NCI-H460 (cell line): ENCODE results near the gene POLK. TPM values are rescaled to one million over a fixed set of nuclear protein-coding genes. Genes with fewer than 3 reads are reported as not detected.
"Not testable (repeated sequence)": the region's sequence is repeated elsewhere in the genome, so short reads cannot be mapped to it uniquely, and the experiment has no call there.

Source experiments
- DNase-seq: peaks from one replicate; pipeline ENCODE4 v3.0.0-alpha.2; 2016; ENCODE audit warnings: low read depth; ENCODE audit errors: extremely low read depth
- total RNA-seq: library from RNA; depleted of rRNA; stranded (reverse); fragments of >200 nt; shearing (Covaris generic); gene quantifications from 2 replicates; pipeline ENCODE4 v1.2.3, GENCODE V29; 2014

POLK gene
- total RNA-seq, 1 experiment from 2014 or later: 31.6 TPM

DNA sequence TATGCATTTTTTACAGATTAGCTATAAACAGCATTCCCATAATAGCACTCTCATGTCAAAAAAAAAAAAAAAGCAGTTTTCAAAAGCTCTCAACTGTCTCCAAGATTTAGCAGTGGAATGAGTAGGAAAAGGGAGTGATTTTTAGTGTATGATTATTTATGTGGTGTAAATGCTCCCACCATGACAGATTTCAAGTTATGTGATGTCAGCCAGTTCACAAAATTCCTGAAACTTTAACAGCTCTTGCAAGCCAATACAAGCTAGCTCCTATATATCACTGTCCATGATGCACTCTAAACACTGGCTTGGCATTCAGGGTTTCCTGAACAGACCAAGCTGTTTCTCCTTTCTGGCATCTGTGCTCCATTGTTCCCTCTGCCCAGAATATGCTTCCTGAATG is 91.7 kb downstream of the POLK start:
- no peak for DNase-seq

GRCh38 chr5:75603821-75604220 is 92.1 kb downstream of the POLK start:
- DNase-seq: no peak

DNA sequence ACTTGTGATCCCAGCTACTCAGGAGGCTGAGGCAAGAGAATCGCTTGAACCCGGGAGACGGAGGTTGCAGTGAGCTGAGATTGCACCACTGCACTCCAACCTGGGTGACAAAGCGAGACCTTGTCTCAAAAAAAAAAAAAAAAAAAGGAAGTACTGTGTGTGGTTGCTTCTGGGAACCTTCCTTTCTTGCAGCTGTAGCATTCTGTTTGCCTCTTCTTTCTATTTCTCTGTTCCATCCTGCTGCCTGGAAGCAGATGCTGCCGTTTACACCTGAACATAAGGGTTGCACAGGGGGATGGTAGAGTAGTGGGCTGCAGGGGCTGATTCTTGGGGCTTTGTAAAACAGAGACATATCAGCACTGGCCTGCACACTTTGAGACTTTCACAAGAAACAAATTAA is 95.7 kb downstream of the POLK start:
- not testable (repeated sequence) for DNase-seq

- no peak for DNase-seq
Measured at GRCh38 chr5:75608870-75609269, 97.2 kb downstream of the POLK start.

- DNase-seq: no peak
Measured at GRCh38 chr5:75610201-75610600, 98.5 kb downstream of the POLK start.

- not testable (repeated sequence) for DNase-seq
Measured at GRCh38 chr5:75610859-75611310, 99.2 kb downstream of the POLK start.

DNA sequence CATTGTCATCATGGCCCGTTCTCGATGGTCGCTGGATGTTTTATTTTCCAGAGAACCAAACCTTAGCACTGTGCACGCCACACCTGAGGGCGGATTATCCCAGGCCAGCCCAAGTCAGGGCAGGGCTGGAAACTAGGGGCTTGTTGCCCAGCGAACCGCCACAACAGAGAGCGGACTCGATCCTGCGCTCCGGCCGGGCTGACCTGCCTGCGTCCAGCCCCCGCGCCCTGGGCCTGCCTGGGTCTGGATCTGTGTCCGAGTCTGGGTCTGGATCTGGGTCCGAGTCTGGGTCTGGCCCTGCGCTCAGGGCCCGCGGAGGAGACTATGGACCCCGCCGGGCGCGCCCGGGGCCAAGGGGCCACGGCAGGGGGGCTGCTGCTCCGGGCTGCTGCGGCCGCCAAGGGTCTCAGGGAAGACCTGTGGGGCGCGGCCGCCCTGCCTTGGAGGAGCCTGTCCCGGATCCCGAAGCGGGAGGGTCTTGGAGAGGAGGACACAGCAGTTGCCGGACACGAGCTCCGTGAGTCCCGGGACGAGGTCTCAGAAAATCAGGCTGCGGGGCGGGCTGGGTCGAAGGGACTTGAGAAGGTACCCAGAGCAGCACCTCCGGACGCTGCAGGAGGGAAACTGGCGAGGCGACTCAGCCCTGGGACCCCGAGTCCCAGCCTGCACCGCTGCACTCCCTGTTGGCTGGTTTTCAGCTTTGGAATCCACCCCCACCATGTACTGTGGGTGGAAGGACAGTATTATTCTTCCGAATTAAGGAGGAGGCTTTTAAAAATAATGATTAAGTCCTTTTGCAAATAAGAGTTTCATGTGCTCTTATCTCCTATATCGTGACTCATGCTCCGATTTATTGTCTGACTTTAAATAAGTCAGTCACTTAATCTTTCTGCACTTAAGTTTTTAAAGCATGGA is 99.9 kb downstream of the POLK start, which contains the start of gene ANKDD1B:
Gene ANKDD1B, plus strand, starts transcription at position 143 of the 915 bp plus-strand sequence. Its CDS starts 182 bp downstream, at position 325.
- no peak for DNase-seq

GRCh38 chr5:75612226-75612569 is 100.5 kb downstream of the POLK start:
- no peak for DNase-seq

- DNase-seq: no peak
Measured at GRCh38 chr5:75612901-75613300, 101.2 kb downstream of the POLK start.

- no peak for DNase-seq
Measured at GRCh38 chr5:75614176-75614575, 102.5 kb downstream of the POLK start.

GRCh38 chr5:75616371-75616881 is 104.7 kb downstream of the POLK start:
- DNase-seq: no peak

DNA sequence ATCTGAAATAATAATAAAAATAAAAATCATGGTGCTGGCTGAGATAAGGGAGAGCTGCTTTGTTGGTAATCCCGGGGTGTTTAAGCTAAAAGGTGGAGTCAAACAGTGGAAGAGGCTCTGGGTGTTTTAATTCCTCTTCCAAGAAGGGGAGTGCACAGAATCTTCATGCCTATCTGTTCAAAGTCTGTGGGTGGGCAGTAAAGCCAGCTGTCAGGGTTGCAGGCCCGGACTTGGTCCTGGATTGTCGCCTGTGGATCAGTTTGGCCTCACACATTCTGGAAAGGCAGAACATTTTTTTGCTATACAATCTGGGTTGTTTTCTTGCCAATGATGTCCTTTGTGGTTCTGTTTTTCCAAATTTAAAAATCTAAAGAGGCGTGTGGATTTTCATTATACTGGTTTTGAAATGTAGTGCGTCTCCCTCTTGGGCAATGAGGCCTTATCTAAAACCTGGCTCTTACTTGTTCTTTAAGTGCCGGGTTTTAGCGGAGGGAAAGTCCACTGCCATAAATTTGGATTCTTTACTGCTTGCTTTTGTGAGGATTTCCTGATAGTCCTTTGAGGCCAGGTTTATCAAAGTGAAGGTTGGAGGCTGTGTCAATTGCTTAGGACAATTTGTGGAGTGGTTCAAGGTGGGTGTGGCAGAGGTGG is 105.4 kb downstream of the POLK start:
- DNase-seq: no peak

DNA sequence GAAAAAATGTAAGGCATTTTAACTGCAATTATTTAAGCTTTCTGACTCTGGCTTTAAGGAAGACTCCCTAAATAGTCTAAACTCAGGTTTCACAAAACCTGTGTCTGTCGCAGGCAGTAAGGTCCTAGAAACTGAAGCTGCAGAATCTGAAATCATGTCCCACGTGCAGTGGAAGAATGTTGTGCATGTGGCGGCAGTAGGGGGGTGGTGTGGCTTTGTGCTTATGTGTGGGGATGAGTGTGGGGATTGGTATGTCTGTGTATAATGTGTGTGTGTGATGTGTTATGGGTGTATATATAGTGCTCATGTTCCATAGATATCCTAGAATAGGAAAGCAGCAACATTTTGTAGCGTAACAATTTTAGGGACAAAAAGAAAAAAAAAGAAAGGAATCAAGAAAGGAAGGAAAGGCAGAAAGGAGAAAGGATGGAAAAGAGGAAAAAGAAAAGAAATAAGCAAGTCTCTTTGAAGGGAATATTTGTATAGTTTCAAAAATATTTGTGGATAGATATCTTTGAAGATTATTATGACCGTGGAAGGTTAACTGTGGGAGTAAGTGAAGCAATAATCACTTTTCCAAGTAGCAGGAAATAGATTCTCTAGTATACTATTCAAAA is 106.2 kb downstream of the POLK start:
- no peak for DNase-seq

- no peak for DNase-seq
Measured at GRCh38 chr5:75620184-75620959, 108.7 kb downstream of the POLK start.

GRCh38 chr5:75622564-75622963 is 110.9 kb downstream of the POLK start:
- DNase-seq: no peak

DNA sequence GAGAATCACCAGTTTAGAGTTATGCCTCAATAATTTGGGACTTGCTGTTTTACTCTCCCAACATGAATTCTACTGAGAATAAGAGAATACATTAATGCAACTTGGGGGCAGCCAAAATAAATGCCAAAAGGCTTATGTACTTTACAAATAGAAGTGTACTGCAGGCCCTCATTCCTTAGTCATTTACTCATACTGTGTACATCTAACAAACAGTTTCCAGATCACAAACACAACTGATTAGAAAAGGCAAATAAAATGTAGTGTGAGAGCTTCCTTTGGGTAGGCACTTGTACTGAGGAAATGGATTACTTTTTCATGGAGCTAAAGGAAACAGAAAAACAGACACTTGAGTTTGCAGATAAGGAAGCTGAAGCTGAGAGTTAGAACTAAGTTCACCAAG is 112.2 kb downstream of the POLK start:
- DNase-seq: no peak

DNA sequence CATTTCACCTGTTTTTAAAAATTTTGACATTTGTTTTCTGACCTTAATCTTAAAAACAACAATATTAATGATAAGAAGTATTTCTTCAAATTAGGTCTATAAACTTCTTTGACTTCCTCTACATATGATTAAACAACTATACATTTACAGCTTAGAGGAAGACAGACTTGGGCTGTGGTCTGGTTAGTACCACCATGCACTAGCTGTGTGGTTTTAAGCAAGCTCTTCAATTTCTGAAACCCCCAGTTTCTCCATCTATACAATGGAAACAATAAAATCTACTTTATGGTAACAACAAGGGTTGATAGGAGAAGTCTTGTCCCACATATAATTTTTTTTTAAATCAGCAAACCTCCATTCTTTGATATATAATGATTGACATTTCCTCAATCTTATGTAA is 115.3 kb downstream of the POLK start:
- no peak for DNase-seq

- no peak for DNase-seq
Measured at GRCh38 chr5:75627801-75628200, 116.1 kb downstream of the POLK start.

DNA sequence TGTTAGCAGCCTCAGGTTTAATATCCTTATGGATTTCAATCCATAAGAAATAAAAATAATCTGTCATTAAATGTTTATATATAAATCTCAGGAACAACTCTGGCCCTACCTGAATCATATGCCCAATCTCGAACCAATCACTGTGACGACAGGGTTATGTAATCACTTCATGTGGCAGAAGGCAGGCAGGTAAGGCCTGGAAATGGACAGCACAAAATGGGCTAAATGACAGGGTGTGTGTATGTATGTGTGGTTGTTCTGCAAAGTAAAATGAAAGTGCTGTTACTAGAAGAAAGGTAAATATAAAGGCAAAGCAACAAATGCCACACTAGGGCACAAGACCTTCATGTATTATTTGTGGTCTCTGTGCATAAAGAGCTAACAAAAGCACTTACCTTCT is 119.2 kb downstream of the POLK start:
- no peak for DNase-seq

DNA sequence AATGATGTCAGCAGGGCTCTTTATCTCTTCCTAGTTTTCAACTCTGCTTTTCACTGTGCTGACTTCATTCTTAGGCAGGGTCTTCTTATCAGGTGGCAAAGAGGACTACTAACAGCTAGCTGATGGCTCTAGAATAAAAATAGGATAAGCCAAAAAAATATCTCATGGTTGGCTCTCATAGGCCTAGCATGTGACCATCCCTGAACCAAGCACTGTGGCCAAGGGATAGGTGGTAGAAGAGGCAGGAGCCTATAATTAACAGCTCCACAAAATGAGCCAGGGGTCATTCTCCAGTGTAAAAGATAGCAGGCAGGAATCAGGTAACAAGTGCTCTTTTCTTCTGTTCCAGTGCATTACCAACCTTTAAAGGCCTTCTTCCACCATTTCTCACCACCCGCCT is 120.6 kb downstream of the POLK start:
- DNase-seq: no peak

- no peak for DNase-seq
Measured at GRCh38 chr5:75637949-75638348, 126.3 kb downstream of the POLK start.
